NCI-H1048 (cell line): ENCODE results near the gene UBC.

Experiments
- DNase-seq: peaks from one replicate; lab custom pipeline; 2025; lab: John Stamatoyannopoulos, UW

The UBC gene

DNA sequence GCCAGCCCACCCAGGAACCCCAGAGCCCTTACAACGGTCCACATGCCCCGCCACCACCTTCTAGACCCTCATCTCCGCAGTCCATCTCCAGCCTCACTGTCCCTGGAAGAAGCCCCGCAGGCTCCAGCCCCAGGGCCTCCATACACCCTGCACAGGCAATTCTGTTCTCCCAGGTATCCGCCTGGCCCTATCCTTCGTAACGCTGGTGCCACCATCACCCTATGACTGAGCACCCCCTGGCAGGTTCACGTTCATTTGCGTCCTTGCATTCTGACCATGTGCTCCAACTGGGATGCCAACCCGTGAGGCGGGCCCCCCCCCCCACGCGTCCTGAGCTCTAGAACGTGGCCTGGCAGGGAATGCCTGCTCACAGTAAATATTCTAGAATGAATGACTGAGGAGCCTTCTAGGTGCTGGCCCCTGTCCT is 50.1 kb downstream of the UBC start:
- DNase-seq, result no peak

DNA sequence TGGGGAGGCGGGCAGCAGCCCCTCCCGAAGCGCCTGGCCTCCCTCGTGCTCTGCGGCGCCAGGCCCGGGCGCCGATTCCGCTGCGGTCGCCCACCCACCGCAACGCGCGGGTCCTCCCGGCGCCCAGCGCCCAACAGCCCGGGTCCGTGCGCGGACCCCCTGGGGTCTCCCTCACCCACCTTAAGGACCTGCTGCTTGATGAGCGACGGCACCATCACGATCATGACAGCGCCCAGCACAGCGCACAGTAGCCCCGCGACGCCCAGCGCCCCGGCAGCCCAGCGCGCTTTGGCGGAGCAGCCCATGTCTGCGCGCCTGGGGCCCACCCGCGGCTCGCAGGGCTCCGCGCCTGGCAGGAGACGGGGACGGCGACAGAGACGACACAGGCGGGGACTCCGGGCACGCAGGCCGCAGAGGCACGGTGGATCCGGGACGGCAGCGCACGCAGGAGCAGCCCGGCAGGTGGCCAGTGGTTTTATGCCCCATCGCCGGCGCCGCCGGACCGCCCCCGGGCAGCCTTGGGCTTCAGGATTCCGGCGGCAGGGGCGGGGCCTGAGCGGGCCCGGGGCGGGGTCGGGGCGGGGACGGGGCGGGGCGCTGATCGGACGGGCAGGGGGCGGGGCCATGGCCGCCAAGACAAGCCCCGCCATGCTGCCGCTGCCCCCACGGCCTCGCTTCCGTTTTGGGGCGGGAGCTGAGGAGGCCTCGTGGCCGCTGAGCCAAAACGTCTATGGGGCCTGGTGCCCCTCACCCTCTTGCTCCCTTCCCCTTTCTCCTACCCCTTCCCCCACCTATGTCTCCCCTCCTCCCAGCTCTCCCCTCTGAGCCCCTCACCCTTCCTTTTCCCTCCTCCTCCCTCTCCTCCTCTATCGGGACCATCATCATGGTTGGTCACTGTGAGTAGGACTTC is 50.8 kb downstream of the UBC start, which contains the start of gene SCARB1:
Gene SCARB1, minus strand, starts transcription at position 449 of the 910 bp plus-strand sequence. Its CDS starts 144 bp downstream, at position 305.
- peak; percentile 36 for DNase-seq

DNA sequence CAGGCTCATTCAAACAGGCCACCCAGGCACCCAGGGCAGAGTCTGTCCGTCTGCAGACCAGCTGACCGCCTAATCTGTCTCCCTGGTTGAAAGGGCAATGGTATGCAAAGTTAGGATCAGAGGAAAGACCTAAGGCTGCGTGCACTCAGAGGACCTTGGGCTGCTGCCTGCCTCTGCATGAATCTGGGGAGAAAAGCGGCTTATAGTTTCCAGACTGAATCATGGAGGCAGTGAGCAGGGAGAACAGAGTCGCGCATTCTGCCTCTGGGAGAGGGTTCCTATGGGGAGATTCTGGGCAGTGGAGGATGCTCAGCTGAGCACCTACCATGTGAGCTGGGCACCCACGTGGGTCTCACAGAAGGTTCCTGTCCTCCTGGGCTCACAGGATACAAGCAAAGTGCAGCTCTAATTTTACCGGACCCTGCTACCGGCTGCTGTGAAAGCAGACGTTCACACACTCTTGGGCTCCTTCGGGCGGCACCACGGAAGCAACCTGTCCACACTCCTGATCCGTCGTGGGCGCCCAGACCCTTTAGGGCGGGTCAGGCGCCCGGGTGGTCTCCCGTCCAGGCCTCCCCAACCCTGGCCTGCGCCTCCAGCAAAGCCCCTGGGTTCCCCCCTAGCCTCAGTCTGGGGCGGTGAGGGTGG is 51.6 kb downstream of the UBC start:
- no peak for DNase-seq

DNA sequence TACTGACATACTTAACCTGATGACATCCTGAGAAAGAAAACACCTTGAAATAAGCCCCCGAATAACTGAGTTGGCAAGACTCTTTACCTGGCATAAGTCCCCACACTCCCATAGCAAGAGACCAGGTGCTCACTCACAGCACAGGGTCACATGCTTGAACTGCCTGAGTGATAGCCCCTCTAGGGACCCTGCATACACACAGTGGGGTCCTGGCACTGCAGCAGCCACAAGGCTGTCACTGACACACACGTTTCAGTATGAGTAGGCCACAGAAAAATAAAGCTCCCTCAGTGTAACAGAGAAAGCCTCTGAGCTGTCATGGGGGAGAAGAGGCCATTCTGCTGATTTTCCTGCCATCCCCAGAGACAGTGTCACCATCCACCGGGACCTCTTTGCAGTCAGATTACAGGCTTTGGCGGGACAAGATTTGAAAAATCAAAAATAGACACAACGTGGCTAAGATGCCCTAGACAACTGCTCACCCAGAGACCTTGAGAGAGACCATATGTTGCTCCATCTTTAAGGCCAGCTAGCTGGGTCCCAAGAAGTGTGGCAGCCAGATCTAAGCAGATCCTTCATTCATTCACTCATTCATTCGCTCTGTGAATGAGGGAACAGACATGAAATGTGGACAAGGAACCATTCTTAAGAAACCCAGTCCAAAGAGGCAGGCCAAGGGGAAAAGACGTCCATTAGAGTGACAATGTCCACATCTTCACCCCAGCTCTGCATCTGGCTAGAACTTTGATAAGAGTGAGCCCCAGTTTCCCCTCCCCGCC is 52.4 kb downstream of the UBC start:
- no peak for DNase-seq
